ENCODE data around the gene MACROD2.

Gene MACROD2

GRCh38 chr20:15814360-15814759 lies 1819.0 kb downstream of the MACROD2 start:
- TF ChIP-seq, protein P1, sequence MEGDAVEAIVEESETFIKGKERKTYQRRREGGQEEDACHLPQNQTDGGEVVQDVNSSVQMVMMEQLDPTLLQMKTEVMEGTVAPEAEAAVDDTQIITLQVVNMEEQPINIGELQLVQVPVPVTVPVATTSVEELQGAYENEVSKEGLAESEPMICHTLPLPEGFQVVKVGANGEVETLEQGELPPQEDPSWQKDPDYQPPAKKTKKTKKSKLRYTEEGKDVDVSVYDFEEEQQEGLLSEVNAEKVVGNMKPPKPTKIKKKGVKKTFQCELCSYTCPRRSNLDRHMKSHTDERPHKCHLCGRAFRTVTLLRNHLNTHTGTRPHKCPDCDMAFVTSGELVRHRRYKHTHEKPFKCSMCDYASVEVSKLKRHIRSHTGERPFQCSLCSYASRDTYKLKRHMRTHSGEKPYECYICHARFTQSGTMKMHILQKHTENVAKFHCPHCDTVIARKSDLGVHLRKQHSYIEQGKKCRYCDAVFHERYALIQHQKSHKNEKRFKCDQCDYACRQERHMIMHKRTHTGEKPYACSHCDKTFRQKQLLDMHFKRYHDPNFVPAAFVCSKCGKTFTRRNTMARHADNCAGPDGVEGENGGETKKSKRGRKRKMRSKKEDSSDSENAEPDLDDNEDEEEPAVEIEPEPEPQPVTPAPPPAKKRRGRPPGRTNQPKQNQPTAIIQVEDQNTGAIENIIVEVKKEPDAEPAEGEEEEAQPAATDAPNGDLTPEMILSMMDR (IDR thresholded peaks at IDR 0.05; ENCODE audit: insufficient read depth, low read length, poor library complexity, severe bottlenecking): no peak
- no peak for DNase-seq (ENCODE audit: extremely low read depth, insufficient read length)

GRCh38 chr20:15814911-15815310 lies 1819.6 kb downstream of the MACROD2 start:
- no peak for DNase-seq (ENCODE audit: extremely low read depth, insufficient read length)
- Histone ChIP-seq H3K27me3 (replicated peaks; ENCODE audit: control insufficient read depth, insufficient read depth, low read length) (no peaks in the 10 kb centered on the region), H3K4me3 (replicated peaks; ENCODE audit: low read depth, low read length) (no peak overlapping the region), H3K36me3 (ENCODE audit: control insufficient read depth, insufficient read depth, low read length) (no peaks in the 10 kb centered on the region)
- TF ChIP-seq, protein P1 (IDR thresholded peaks at IDR 0.05; ENCODE audit: insufficient read depth, low read length, poor library complexity, severe bottlenecking): no peak

More at GRCh38 chr20:15814360-15814759, 1819.0 kb downstream of the MACROD2 start:
- Histone ChIP-seq H3K27me3 (replicated peaks; ENCODE audit: control insufficient read depth, insufficient read depth, low read length) (no peaks in the 10 kb centered on the region), H3K4me3 (replicated peaks; ENCODE audit: low read depth, low read length) (no peak overlapping the region), H3K36me3 (ENCODE audit: control insufficient read depth, insufficient read depth, low read length) (no peaks in the 10 kb centered on the region)

- H3K36me3 ChIP-seq (ENCODE audit: control insufficient read depth, insufficient read depth, low read length): no peaks in the 10 kb centered on the region
- H3K4me3 ChIP-seq (replicated peaks; ENCODE audit: low read depth, low read length): no peak overlapping the region
- DNase-seq (ENCODE audit: extremely low read depth, insufficient read length): no peak
- TF ChIP-seq, protein P1 (IDR thresholded peaks at IDR 0.05; ENCODE audit: insufficient read depth, low read length, poor library complexity, severe bottlenecking): no peak
- no peaks in the 10 kb centered on the region for H3K27me3 ChIP-seq (replicated peaks; ENCODE audit: control insufficient read depth, insufficient read depth, low read length)
These were observed 1822.0 kb downstream of the MACROD2 start for GRCh38 chr20:15817351-15817750.

GRCh38 chr20:15818651-15819071 lies 1823.3 kb downstream of the MACROD2 start:
- no peak overlapping the region for H3K4me3 ChIP-seq (replicated peaks; ENCODE audit: low read depth, low read length)
- no peaks in the 10 kb centered on the region for H3K27me3 ChIP-seq (replicated peaks; ENCODE audit: control insufficient read depth, insufficient read depth, low read length)
- H3K36me3 ChIP-seq (ENCODE audit: control insufficient read depth, insufficient read depth, low read length): no peaks in the 10 kb centered on the region
- DNase-seq (ENCODE audit: extremely low read depth, insufficient read length): no peak
- TF ChIP-seq, protein P1 (IDR thresholded peaks at IDR 0.05; ENCODE audit: insufficient read depth, low read length, poor library complexity, severe bottlenecking): no peak

DNA sequence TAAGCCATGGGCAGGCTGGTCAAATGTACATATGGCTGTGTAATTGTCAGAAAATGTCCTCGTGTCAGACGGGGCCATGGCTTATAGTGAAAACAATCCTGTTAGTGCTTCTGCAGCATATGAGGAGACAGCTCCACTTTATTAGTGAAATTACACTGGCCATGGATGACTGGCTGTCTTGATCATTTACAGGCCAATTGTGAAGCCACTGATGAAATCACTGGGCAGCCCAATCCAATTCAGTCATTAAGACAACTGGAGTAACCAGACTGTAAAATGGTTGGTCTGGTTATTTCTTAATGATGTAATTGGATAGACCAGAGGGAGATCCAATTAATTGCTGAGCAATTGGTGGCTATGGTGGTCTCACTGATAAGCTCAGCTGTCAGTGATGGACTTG lies 1828.4 kb downstream of the MACROD2 start:
- no peak overlapping the region for H3K4me3 ChIP-seq (replicated peaks; ENCODE audit: low read depth, low read length)
- TF ChIP-seq, protein P1 (IDR thresholded peaks at IDR 0.05; ENCODE audit: insufficient read depth, low read length, poor library complexity, severe bottlenecking): no peak
- H3K36me3 ChIP-seq (ENCODE audit: control insufficient read depth, insufficient read depth, low read length): no peaks in the 10 kb centered on the region
- no peaks in the 10 kb centered on the region for H3K27me3 ChIP-seq (replicated peaks; ENCODE audit: control insufficient read depth, insufficient read depth, low read length)
- DNase-seq (ENCODE audit: extremely low read depth, insufficient read length): no peak

GRCh38 chr20:15827628-15828027 lies 1832.3 kb downstream of the MACROD2 start:
- DNase-seq (ENCODE audit: extremely low read depth, insufficient read length): no peak
- Histone ChIP-seq H3K4me3 (replicated peaks; ENCODE audit: low read depth, low read length) (no peak overlapping the region), H3K36me3 (ENCODE audit: control insufficient read depth, insufficient read depth, low read length) (no peaks in the 10 kb centered on the region), H3K27me3 (replicated peaks; ENCODE audit: control insufficient read depth, insufficient read depth, low read length) (no peaks in the 10 kb centered on the region)
- TF ChIP-seq, protein P1 (IDR thresholded peaks at IDR 0.05; ENCODE audit: insufficient read depth, low read length, poor library complexity, severe bottlenecking): no peak

Data from GM06990 (cell line).